ENCODE results near the gene PATL2. TPM values are rescaled to one million over a fixed set of nuclear protein-coding genes. Genes with fewer than 3 reads are reported as not detected.
A peak's percentile ranks its signal among the peaks of the same experiment; 100 is the strongest.
"Not testable (repeated sequence)": the region's sequence is repeated elsewhere in the genome, so short reads cannot be mapped to it uniquely, and the experiment has no call there.

PATL2 gene
- total and polyA plus RNA-seq, 2 donors (not counting 3 experiments of a cell fraction or from before 2014, with no cell fraction given): 0.18 TPM; not detected in 1

DNA sequence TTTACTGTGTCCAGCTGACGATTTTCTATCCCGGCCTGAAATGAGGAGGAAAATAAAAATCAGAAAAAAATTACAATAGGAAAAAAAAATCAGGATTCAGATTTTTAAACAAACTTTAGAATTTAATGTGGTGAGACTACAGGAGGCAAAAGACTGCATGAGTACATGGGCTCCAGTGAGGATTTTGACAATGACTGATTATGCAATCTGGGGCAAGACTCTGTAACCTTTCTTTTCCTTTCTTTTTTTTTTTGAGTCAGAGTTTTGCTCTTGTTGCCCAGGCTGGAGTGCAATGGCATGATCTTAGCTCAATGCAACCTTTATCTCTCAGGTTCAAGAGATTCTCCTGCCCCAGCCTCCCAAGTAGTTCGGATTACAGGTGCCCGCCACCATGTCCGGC is 77.5 kb downstream of the PATL2 start:
- no peaks in the 10 kb centered on the region for H3K9me1 ChIP-seq (replicated peaks; ENCODE audit: control insufficient read depth, extremely low read depth, insufficient read depth, low read length)
- H3K36me3 ChIP-seq (ENCODE audit: control insufficient read depth in 2 of 2, extremely low read depth in 1 of 2, insufficient read depth in 2 of 2, low read length in 2 of 2): peaks cover 3 to 8% of the 10 kb centered on the region in 2 experiments
- dilution Hi-C loops (cut with MboI; ENCODE audit: extremely low pct_ligation_motif_present, low sequenced_read_pairs) (no loop called here), intact Hi-C loops (cut with micrococcal nuclease) (no loop called here)
- POLR2A ChIA-PET: no interaction called here
- BruUV-seq (replicated peaks): no TSS peak
- CTCF ChIA-PET: interaction anchor here (0.8 kb wide), 1 partner anchor 104 kb away, joined by 3 read pairs; no protein-coding TSS in a partner anchor
- no peaks in the 10 kb centered on the region for H3K27me3 ChIP-seq (ENCODE audit: control insufficient read depth in 2 of 2, insufficient read depth in 2 of 2, low read length in 2 of 2)
- no peaks in the 10 kb centered on the region for H4K20me1 ChIP-seq (replicated peaks; ENCODE audit: control insufficient read depth, extremely low read depth, insufficient read depth, low read length)
- H2AFZ ChIP-seq (ENCODE audit: low read depth, low read length): no peak overlapping the region
- peak; percentile 2 for DNase-seq (ENCODE audit: low read depth, low spot score)
- no peak overlapping the region for H3K4me2 ChIP-seq (ENCODE audit: insufficient read depth, low read length)
- no peak for FAIRE-seq
- TF ChIP-seq POLR2AphosphoS5 (IDR thresholded peaks at IDR 0.05; ENCODE audit: insufficient read depth, low read depth, low read length): no peak
- TF ChIP-seq EZH2 (IDR thresholded peaks at IDR 0.05; ENCODE audit: borderline replicate concordance, low read depth, low read length, severe bottlenecking): no peak
- TF ChIP-seq JUN (IDR thresholded peaks at IDR 0.05; ENCODE audit: borderline replicate concordance, insufficient read depth, insufficient read length, low read depth): no peak
- TF ChIP-seq, protein P1, sequence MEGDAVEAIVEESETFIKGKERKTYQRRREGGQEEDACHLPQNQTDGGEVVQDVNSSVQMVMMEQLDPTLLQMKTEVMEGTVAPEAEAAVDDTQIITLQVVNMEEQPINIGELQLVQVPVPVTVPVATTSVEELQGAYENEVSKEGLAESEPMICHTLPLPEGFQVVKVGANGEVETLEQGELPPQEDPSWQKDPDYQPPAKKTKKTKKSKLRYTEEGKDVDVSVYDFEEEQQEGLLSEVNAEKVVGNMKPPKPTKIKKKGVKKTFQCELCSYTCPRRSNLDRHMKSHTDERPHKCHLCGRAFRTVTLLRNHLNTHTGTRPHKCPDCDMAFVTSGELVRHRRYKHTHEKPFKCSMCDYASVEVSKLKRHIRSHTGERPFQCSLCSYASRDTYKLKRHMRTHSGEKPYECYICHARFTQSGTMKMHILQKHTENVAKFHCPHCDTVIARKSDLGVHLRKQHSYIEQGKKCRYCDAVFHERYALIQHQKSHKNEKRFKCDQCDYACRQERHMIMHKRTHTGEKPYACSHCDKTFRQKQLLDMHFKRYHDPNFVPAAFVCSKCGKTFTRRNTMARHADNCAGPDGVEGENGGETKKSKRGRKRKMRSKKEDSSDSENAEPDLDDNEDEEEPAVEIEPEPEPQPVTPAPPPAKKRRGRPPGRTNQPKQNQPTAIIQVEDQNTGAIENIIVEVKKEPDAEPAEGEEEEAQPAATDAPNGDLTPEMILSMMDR (IDR thresholded peaks at IDR 0.05; ENCODE audit: extremely low read depth in 1 of 2, insufficient read depth in 1 of 2, low read depth in 1 of 2, low read length in 2 of 2): no peak
- no peak for TF ChIP-seq GATA2 (IDR thresholded peaks at IDR 0.05; ENCODE audit: insufficient read depth, insufficient read length, low read depth, low read length)
- TF ChIP-seq POLR2A (IDR thresholded peaks at IDR 0.05; ENCODE audit: low read depth, low read length): no peak
- no peak for TF ChIP-seq FOS (IDR thresholded peaks at IDR 0.05; ENCODE audit: borderline replicate concordance, insufficient read depth, low read length)
- TF ChIP-seq, protein P2, sequence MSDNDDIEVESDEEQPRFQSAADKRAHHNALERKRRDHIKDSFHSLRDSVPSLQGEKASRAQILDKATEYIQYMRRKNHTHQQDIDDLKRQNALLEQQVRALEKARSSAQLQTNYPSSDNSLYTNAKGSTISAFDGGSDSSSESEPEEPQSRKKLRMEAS (IDR thresholded peaks at IDR 0.05; ENCODE audit: insufficient read depth, insufficient read length): no peak
- no peak for TF ChIP-seq MYC (IDR thresholded peaks at IDR 0.05; ENCODE audit: low read depth, low read length)
- H3K27ac ChIP-seq (ENCODE audit: insufficient read depth, low read depth, low read length): no peak overlapping the region
- no peak overlapping the region for H3K9ac ChIP-seq (replicated peaks; ENCODE audit: extremely low read depth, insufficient read depth, low read length)
- H3K79me2 ChIP-seq (ENCODE audit: control insufficient read depth, insufficient read depth, low read length): no peaks in the 10 kb centered on the region
- no peak overlapping the region for H3K4me3 ChIP-seq (replicated peaks in 1 of 3; ENCODE audit: insufficient read depth in 1 of 3, low read depth in 1 of 3, low read length in 3 of 3)
- H3K9me3 ChIP-seq (replicated peaks; ENCODE audit: control insufficient read depth, insufficient read depth, low read length): no peaks in the 10 kb centered on the region
- peaks cover 3% of the 10 kb centered on the region for H3K4me1 ChIP-seq (ENCODE audit: control insufficient read depth, extremely low read depth, insufficient read depth, low read length)

- H3K36me3 ChIP-seq (ENCODE audit: control insufficient read depth in 2 of 2, extremely low read depth in 1 of 2, insufficient read depth in 2 of 2, low read length in 2 of 2); H3K9me3 ChIP-seq (replicated peaks; ENCODE audit: control insufficient read depth, insufficient read depth, low read length); intact Hi-C loops (cut with micrococcal nuclease); H3K4me2 ChIP-seq (ENCODE audit: insufficient read depth, low read length); H3K9ac ChIP-seq (replicated peaks; ENCODE audit: extremely low read depth, insufficient read depth, low read length); H3K27ac ChIP-seq (ENCODE audit: insufficient read depth, low read depth, low read length); FAIRE-seq; BruUV-seq (replicated peaks); DNase-seq (ENCODE audit: low read depth, low spot score); dilution Hi-C loops (cut with MboI; ENCODE audit: extremely low pct_ligation_motif_present, low sequenced_read_pairs); H4K20me1 ChIP-seq (replicated peaks; ENCODE audit: control insufficient read depth, extremely low read depth, insufficient read depth, low read length); H3K4me3 ChIP-seq (replicated peaks in 1 of 3; ENCODE audit: insufficient read depth in 1 of 3, low read depth in 1 of 3, low read length in 3 of 3); CTCF ChIA-PET; POLR2A ChIA-PET; H3K27me3 ChIP-seq (ENCODE audit: control insufficient read depth in 2 of 2, insufficient read depth in 2 of 2, low read length in 2 of 2); H3K79me2 ChIP-seq (ENCODE audit: control insufficient read depth, insufficient read depth, low read length); H2AFZ ChIP-seq (ENCODE audit: low read depth, low read length); H3K9me1 ChIP-seq (replicated peaks; ENCODE audit: control insufficient read depth, extremely low read depth, insufficient read depth, low read length); H3K4me1 ChIP-seq (ENCODE audit: control insufficient read depth, extremely low read depth, insufficient read depth, low read length): not testable (repeated sequence)
Measured at GRCh38 chr15:44625286-44625685, 85.8 kb downstream of the PATL2 start.
